GM12878 (cell line): ENCODE results near the gene USP47. TPM values are rescaled to one million over a fixed set of nuclear protein-coding genes. Genes with fewer than 3 reads are reported as not detected.

Experiments
- ATAC-seq: fragments of 200-7000 bp; cut with Tn5 transposase; 3 replicates; pipeline ENCODE4 v1.9.1; 2020; ENCODE audit warnings: mild to moderate bottlenecking, moderate library complexity
- BruUV-seq: library from RNA; stranded (reverse); fragments of 400-500 nt; replicated peaks from 2 replicates; lab custom pipeline; 2021; lab: Mats Ljungman, UMichigan
- CTCF ChIA-PET: fragments of 300-600 bp; sonication (Branson Sonifier 250); formaldehyde crosslinking; extraction: SDS; loops from one replicate; lab custom pipeline; 2021; ENCODE audit warnings: inconsistent platforms; lab: Yijun Ruan, JAX
- POLR2A ChIA-PET: fragments of 350-600 bp; formaldehyde crosslinking; extraction: SDS; loops from one replicate; lab custom pipeline; 2021; ENCODE audit warnings: inconsistent platforms; lab: Charles Lee
- RAD21 ChIA-PET: fragments of 300-600 bp; sonication (Branson Sonifier 250); formaldehyde crosslinking; loops from one replicate; lab custom pipeline; 2023; ENCODE audit warnings: antibody characterized with exemption; ENCODE audit not compliant: unreplicated experiment; lab: Charles Lee
- SMC1A ChIA-PET: fragments of 300-600 bp; sonication (Branson Sonifier 250); formaldehyde crosslinking; loops from one replicate; lab custom pipeline; 2023; ENCODE audit not compliant: unreplicated experiment, uncharacterized antibody; lab: Charles Lee
- DNase-seq: peaks from one replicate; pipeline ENCODE4 v3.0.0-alpha.2; 2011; ENCODE audit warnings: low read depth, low spot score
- FAIRE-seq: peaks from 3 replicates; lab custom pipeline; 2011; peaks lifted over from hg19 to GRCh38; lab: Jason Lieb, UNC
- H2AFZ ChIP-seq: 2 replicates; pipeline ENCODE4 v1.6.0; 2011; ENCODE audit warnings: low read depth, low read length, control low read depth; ENCODE audit not compliant: control insufficient read depth
- H3K27ac ChIP-seq: 2 replicates; pipeline ENCODE4 v1.5.1; 2011; ENCODE audit warnings: control low read depth; ENCODE audit not compliant: control insufficient read depth, insufficient read depth
- H3K27me3 ChIP-seq, 2 experiments: replicated peaks in 1 of 2; 2 replicates each; pipeline versions ENCODE4 v1.6.0 to v1.6.1; 2011; ENCODE audit warnings: low read length in 1 of 2; ENCODE audit not compliant: control insufficient read depth in 2 of 2, insufficient read depth in 2 of 2
- H3K36me3 ChIP-seq, 2 experiments: 2 replicates each; pipeline ENCODE4 v1.5.1; 2011; ENCODE audit warnings: low read length in 1 of 2; ENCODE audit not compliant: control insufficient read depth in 2 of 2, insufficient read depth in 2 of 2
- H3K4me1 ChIP-seq: 2 replicates; pipeline ENCODE4 v1.6.1; 2011; ENCODE audit warnings: mild to moderate bottlenecking, low read length, moderate library complexity, mixed read lengths; ENCODE audit not compliant: control insufficient read depth, insufficient read depth
- H3K4me2 ChIP-seq: 2 replicates; pipeline ENCODE4 v1.6.0; 2011; ENCODE audit warnings: control low read depth; ENCODE audit not compliant: control insufficient read depth, insufficient read depth
- H3K4me3 ChIP-seq: fragments of 200-600 bp; sonication (generic); 2 replicates; pipeline ENCODE4 v1.5.1; 2016
- H3K79me2 ChIP-seq: 2 replicates; pipeline ENCODE4 v1.6.0; 2011; ENCODE audit warnings: low read length; ENCODE audit not compliant: control insufficient read depth, insufficient read depth
- H3K9ac ChIP-seq: 2 replicates; pipeline ENCODE4 v1.8.0; 2011; ENCODE audit warnings: low read length, control low read depth, mixed read lengths; ENCODE audit not compliant: control insufficient read depth, insufficient read depth
- H3K9me3 ChIP-seq: replicated peaks from 3 replicates; pipeline ENCODE4 v1.5.1; 2011; ENCODE audit warnings: mild to moderate bottlenecking, low read length; ENCODE audit not compliant: control insufficient read depth, insufficient read depth
- H4K20me1 ChIP-seq: 2 replicates; pipeline ENCODE4 v1.6.0; 2011; ENCODE audit not compliant: control insufficient read depth, insufficient read depth
- BHLHE40 ChIP-seq, 2 experiments: fragments of 450-650 bp in 1 of 2; IDR thresholded peaks; 2 replicates each; pipeline ENCODE4 v1.6.1; 2011 to 2017; ENCODE audit warnings: low read depth in 2 of 2, borderline replicate concordance in 1 of 2, improper control_type of control experiment in 1 of 2, low read length in 1 of 2, mild to moderate bottlenecking in 1 of 2
- CUX1 ChIP-seq: IDR thresholded peaks from 2 replicates; pipeline ENCODE4 v1.6.1; 2012; ENCODE audit warnings: improper control_type of control experiment, low read depth, low read length; ENCODE audit not compliant: insufficient replicate concordance
- HDAC2 ChIP-seq: fragments of 200-600 bp; sonication (generic); IDR thresholded peaks from 2 replicates; pipeline ENCODE4 v1.6.1; 2017
- MYB ChIP-seq: fragments of 150-350 bp; IDR thresholded peaks from 2 replicates; pipeline ENCODE4 v1.6.1; 2014; ENCODE audit warnings: mild to moderate bottlenecking, low read depth, low read length, borderline replicate concordance
- MYC ChIP-seq: IDR thresholded peaks from 2 replicates; pipeline ENCODE4 v1.6.1; 2011; ENCODE audit warnings: mild to moderate bottlenecking, low read length, moderate library complexity, inconsistent platforms; ENCODE audit not compliant: insufficient read depth, insufficient replicate concordance, insufficient read length, severe bottlenecking
- NBN ChIP-seq: fragments of 450-650 bp; IDR thresholded peaks from 2 replicates; pipeline ENCODE4 v1.6.1; 2016
- NR2F1 ChIP-seq: fragments of 450-650 bp; conservative IDR thresholded peaks from 2 replicates; pipeline ENCODE4 v1.6.1; 2017; ENCODE audit warnings: mild to moderate bottlenecking
- RB1 ChIP-seq: fragments of 450-650 bp; formaldehyde crosslinking; IDR thresholded peaks from 2 replicates; pipeline ENCODE4 v1.6.1; 2017; ENCODE audit warnings: mild to moderate bottlenecking, borderline replicate concordance
- RBBP5 ChIP-seq: fragments of 200-600 bp; sonication (generic); conservative IDR thresholded peaks from 2 replicates; pipeline ENCODE4 v1.6.1; 2016
- RFX5 ChIP-seq: IDR thresholded peaks from 2 replicates; pipeline ENCODE4 v1.6.1; 2011; ENCODE audit warnings: low read depth, low read length, improper control_type of control experiment
- WGBS: methylation state at CpG from one replicate; pipeline ENCODE4 v1.1.6; 2016; ENCODE audit warnings: low lambda C conversion rate; ENCODE audit not compliant: insufficient replicate concordance, insufficient coverage; ENCODE audit errors: missing lambda C conversion rate; 5-methylcytosine and 5-hydroxymethylcytosine counted together
- in situ Hi-C: fragments of 300-500 bp; cut with MboI; formaldehyde crosslinking; loops from 9 replicates; pipeline ENCODE4 v1.14.3; 2018; ENCODE audit warnings: mixed read lengths
- intact Hi-C: fragments of 100-400 bp; cut with micrococcal nuclease; formaldehyde crosslinking; loops from one replicate; pipeline ENCODE4 v1.14.2; 2022; ENCODE audit not compliant: unreplicated experiment
- polyA plus RNA-seq, 11 experiments: library from polyadenylated mRNA; depleted of rRNA in 4 of 11; unstranded in 6 of 11; stranded (reverse) in 5 of 11; fragments of >200 nt; fragmentation: Nextera tagmentation in 4 of 11; fragmentation: Illumina TruSeq in 1 of 11; extraction: Ambion mirVana in 4 of 11; extraction: Trizol in 1 of 11; gene quantifications; 1 replicate in 1 of 11; 2 replicates in 10 of 11; pipeline versions ENCODE4 v1.2.1 to v1.2.3, GENCODE V29; 2011 to 2016; ENCODE audit warnings: inconsistent platforms in 2 of 11, missing spikeins in 2 of 11, low read depth in 1 of 11
- total RNA-seq, 4 experiments: library from RNA; depleted of rRNA in 3 of 4; stranded (reverse); fragments of >200 nt in 3 of 4; fragmentation: Illumina TruSeq in 1 of 4; extraction: Trizol in 1 of 4; gene quantifications; 2 replicates each; pipeline versions ENCODE4 v1.2.1 to v1.2.3, GENCODE V29; 2013 to 2021

Gene USP47
- total and polyA plus RNA-seq, 10 of the 15 experiments (the other 5 are each of a cell fraction or from before 2014, with no cell fraction given): 13.9 to 54.0 (median 31.6) TPM

GRCh38 chr11:11989774-11990744, 148.3 kb downstream of the USP47 start:
- Histone ChIP-seq H3K36me3 (no peaks in the 10 kb centered on the region), H2AFZ (no peak overlapping the region), H3K9me3 (no peaks in the 10 kb centered on the region), H3K27me3 (no peaks in the 10 kb centered on the region; a peak in 1 of 4 replicates), H3K79me2 (no peaks in the 10 kb centered on the region), H4K20me1 (no peaks in the 10 kb centered on the region), H3K9ac (no peak overlapping the region), H3K4me3 (no peak overlapping the region), H3K4me2 (no peak overlapping the region), H3K4me1 (no peaks in the 10 kb centered on the region), H3K27ac (no peak overlapping the region)
- CTCF ChIA-PET: no interaction called here
- no TSS peak for BruUV-seq
- ATAC-seq (no peak), DNase-seq (no peak), FAIRE-seq (no peak)
- intact Hi-C loops: no loop called here
- RAD21 ChIA-PET: no interaction called here
- no peak for TF ChIP-seq BHLHE40 (IDR thresholded peaks at IDR 0.05; ENCODE audit: borderline replicate concordance in 1 of 2, low read depth in 2 of 2, low read length in 1 of 2)
- no peak for TF ChIP-seq CUX1
- TF ChIP-seq RB1: no peak
- no peak for TF ChIP-seq NBN
- no peak for TF ChIP-seq MYB
- TF ChIP-seq RBBP5: no peak
- TF ChIP-seq MYC: no peak
- no peak for TF ChIP-seq NR2F1
- no peak for TF ChIP-seq HDAC2
- no peak for TF ChIP-seq RFX5
- in situ Hi-C loops: no loop called here
- SMC1A ChIA-PET: no interaction called here
- WGBS: 13% methylated on average over 8 of the region's 8 CpGs
- POLR2A ChIA-PET: no interaction called here
